NCI-H1105 (cell line): Measurements from ENCODE around the gene CCDC91.
"Not testable (repeated sequence)": the region's sequence is repeated elsewhere in the genome, so short reads cannot be mapped to it uniquely, and the experiment has no call there.

ENCODE experiments used
- DNase-seq: peaks from one replicate; lab custom pipeline; 2025; lab: John Stamatoyannopoulos, UW

The CCDC91 gene

DNA sequence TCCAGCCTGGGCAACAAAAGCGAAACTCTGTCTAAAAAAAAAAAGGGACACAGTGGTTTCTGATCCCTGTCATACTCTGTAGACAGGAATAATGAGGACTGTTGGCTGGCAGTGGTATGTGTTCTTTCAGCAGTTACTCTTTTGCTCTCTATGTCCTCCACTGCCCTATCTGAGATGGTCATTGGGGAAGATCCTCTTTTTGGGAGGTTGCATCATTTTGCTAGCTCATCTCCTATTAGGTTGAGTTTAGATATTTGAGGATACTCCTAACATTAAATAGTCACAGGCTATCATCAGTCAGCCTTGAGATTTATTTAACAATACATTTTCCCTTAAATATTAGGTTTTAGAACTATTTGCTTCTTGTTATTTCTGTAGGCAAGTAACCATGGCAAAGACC, 5.9 kb upstream of the CCDC91 start:
- no peak for DNase-seq

DNA sequence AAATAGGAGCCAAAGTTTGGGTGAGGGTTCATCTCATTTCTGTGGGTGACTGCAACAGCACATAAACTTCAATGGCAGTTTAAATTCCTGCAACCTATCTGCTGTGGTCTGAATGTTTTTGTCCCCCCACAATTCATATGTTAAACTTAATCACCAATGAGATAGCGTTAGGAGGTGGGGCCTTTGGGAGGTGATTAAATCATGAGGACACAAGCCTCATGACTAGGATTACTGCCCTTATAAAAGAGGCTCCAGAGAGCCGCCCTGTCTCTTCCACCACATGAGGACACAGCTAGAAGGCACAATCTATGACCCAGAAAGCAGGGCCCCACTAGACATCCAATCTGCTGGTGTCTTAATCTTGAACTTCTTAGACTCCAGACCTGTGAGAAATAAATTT, 3.8 kb upstream of the CCDC91 start:
- no peak for DNase-seq

DNA sequence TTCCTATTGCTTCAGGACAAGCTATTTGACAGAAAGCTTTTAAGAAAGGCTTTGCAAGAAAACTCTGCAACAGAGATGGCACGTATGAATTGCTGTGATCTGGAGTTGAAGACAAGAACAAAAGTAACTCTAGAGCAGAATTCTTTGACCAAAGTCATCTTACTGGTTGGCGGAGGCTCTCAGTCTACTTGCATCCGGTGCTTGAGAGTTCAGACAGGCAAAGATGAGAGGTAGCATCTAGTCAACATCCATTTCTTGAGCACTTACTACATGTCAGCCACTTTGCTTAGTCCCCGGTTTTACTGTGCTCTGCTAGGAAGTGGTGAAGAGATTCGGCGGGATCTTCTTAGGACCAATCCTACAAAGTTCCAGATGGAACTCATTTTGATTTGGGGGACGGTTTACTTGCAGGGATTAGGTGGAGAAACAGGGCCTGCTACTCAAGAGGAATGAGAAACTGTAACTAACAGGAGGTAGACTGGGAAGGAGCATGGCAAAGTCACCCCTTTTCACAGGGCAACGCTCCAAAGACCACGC, 404 bp upstream of the CCDC91 start:
- no peak for DNase-seq

DNA sequence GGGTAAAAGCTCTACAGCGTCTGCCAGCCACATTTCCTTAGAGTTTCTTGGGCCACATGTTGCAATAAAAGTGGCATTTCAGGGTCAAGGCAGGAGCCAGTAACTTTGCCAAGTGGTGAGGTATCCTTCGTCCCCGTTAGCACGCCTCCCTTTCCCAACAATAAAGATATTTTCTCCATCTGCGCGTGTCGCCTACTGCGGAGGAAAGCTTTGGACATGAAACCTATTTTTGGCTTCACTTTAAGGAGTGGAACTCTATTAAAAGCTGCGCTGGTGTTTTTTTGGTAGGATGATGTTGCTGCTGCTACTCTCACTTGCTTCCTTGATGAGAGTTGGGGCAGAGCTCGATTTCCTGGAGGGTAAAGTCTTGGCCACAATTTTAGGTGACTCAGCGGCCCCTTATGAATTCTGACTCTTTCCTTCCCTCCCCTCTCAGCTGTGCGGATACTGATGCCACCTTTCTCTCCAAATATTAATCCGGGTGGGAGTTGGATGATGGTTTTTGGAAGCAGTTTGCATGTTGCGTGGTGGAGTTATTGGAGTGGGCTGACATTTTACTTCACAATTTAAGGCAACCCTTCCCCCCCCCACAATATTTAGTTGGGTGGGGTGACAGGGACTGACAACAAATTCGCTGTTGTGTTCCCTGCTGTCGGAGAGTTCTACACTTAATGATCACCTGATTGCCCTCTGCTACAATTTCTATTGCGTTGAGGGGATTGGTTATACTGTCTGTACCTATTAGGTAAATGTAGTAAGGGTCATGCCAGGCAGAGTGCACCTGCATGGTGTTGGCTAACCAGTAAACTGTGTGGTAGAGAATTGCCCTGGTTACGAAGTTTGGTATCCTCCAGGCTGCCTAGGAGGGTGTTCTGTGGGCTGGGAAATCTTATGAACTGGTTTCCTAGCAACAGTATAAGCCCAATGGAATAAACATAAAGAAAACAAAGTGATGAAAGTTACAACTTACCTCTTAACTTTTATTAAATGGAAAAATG, 1.1 kb downstream of the CCDC91 start:
- DNase-seq = no peak

DNA sequence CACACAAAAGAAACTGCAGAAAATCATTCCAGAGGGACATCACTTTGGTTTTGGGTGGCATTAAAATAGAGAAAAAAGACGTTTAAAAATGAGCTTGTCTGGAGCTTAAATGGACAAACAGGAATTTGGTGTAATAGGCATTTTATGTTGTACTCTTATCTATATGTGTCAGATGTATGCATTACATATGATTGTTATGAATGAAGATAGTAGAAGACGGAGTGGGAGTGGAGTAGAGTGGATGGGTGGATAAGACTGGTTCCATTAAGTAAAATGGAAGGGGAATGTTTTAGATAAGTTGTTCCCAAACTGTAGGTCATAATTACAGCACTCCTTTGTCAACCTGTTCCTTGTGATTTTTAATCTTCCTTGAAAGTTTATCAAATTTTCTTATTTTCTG, 1.9 kb downstream of the CCDC91 start:
- DNase-seq = no peak

DNA sequence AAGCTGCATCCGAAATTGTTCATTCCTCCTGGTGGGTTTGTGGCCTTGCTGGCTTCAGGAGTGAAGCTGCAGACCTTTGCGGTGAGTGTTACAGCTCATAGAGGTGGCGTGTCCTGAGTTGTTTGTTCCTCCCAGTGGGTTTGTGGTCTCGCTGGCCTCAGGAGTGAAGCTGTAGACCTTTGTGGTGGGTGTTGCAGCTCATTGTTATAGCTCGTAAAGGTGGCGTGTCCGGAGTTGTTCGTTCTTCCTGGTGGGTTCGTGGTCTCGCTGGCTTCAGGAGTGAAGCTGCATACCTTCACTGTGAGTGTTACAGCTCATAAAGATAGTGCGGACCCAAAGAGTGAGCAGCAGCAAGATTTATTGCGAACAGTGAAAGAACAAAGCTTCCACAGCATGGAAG, 4.4 kb downstream of the CCDC91 start:
- DNase-seq = not testable (repeated sequence)

DNA sequence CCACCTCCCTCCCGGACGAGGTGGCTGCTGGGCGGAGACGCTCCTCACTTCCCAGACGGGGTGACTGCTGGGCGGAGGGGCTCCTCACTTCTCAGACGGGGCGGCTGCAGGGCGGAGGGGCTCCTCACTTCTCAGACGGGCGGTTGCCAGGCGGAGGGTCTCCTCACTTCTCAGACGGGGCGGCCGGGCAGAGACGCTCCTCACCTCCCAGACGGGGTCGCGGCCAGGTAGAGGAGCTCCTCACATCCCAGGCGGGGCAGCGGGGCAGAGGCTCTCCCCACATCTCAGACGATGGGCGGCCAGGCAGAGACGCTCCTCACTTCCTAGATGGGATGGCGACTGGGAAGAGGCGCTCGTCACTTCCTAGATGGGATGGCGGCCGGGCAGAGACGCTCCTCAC, 10.9 kb downstream of the CCDC91 start:
- not testable (repeated sequence) for DNase-seq

DNA sequence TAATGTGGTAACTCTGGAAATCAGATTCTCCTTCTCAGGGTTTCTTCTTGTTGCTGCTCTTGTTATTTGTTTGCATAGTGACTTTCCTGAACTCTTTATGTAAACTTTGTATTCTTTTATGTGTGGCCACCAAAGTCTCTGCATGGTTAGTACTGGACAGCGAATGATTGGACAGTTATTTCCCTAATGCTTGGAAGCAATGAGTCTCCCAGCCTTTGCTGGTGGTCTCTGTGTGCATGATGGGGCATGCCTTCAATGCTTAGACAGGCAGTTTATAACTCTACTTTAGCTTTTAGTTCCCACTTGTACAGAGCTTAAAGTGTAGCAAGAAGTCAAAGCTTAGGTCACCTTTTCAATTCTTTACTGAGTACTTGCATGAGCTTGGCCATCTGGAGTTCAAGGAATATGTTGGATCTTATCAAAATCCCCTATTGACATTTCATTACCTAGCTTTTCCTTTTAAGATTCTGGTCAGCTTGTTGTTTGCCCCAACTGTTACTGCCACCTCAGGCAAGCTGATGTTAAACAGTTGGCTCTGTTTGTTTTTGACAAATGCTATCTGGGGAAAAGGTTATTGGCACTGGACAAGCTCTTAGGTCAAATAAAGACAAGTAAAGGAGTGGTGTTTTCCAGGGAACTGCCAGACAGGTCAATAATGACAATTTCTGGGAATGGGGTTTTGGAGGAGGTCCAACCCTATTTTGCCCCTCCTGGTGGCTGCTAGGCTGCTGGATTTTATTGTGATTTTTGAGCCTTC, 12.3 kb downstream of the CCDC91 start:
- no peak for DNase-seq

DNA sequence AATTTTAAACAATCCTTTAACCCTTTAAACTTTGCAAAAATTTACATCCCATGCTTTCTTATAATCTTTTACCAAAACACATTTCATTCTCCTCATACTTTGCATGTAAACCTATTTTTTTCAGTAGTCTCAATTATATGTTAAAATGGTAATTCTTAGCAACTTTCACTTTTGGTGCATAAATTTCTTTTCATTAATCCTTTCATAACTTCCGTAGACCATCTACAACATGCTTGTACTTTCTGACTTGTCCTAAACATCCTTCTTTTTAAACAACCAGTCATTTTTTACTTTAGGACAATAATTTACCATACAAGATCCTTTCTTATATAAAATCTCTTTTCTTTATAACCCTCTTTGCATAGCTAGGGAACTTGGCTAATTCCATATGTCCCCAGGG, 19.5 kb downstream of the CCDC91 start:
- DNase-seq = no peak

DNA sequence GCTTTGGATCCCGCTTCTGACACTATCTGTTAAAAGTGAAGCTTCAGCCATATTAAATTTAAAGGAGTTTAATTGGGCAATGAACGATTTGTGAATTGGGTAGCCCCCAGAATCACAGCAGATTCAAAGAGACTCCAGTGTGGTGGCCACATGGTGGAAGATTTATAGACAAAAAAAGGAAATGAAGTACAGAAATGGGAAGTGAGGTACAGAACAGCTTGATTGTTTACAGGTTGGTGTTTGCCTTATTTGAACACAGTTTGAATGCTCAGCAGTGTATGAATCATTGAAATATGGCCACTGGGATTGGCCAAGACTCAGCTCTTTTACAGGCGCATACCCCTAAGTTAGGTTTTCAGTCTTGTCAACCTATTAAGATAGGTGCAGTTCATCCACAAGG, 21.9 kb downstream of the CCDC91 start:
- no peak for DNase-seq

DNA sequence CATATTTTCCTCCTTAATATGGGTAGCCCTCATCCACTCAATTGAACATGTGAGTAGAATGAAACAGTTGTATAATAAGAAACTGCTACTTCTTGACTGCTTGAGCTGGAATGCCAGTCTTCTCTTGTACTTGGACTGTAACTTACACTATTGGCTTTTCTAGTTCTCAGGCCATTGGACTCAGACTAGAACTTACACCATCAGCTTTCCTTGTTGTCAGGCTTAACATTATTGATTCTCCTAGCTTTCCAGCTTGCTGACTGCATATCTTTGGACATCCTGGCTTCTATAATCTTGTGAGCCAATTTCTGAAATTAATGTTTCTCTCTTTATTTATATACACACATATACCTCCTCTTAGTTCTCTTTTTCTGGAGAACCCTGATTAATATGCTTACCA, 24.8 kb downstream of the CCDC91 start:
- no peak for DNase-seq

DNA sequence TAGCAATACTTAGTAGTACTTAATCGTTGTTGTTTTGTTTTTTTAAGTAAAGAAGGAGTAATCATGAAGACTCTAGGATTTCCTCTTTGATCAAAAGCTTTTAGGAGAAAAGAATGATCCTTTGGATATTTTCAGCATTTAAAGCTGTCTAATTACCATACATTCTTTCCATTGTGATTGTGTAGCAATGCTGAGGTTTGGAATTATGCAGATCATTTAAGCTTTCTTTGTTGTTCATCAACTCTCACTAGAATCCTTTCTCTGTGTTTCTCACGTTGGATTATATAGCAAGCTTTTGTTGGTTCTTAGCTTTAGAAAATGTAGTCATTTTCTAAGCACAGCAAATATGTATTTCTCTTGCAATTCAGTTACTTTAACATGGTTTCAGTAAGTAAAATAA, 25.8 kb downstream of the CCDC91 start:
- no peak for DNase-seq

DNA sequence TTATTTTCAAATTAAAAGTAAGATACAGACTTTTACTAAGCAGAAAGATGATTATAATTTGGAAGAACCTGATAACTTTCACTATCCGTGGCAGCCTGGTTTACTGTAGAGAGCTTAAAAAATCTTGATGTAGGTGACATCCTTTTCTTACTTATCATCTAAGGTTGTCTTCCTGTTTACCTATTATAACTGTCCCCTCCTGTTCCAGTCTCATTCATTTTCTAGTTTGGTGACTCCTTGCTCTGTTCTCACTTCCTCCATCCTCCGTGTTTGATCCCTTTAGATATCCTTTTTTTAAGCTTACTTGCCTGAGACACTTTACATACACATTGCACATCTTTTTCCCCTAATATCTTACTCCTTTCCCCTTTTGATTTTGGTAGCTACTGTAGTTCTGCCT, 27.5 kb downstream of the CCDC91 start:
- DNase-seq = no peak

DNA sequence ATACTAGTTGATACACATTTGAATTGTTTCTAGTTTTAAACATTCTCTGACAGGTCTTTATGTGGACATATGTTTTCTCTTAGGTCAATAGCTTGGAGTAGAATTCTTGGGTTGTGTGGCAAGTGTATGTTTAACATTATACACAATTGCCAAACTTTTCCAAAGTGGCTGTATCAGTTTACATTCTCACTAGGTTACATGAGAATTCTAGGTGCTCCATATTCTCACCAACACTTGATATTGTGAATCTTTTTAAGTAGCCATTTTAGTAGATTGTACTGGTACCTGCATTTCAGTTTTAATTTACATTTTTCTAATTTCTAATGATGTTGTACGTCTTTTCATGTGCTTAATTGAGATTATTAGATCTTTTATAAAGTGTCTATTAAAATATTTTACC, 28.6 kb downstream of the CCDC91 start:
- no peak for DNase-seq

DNA sequence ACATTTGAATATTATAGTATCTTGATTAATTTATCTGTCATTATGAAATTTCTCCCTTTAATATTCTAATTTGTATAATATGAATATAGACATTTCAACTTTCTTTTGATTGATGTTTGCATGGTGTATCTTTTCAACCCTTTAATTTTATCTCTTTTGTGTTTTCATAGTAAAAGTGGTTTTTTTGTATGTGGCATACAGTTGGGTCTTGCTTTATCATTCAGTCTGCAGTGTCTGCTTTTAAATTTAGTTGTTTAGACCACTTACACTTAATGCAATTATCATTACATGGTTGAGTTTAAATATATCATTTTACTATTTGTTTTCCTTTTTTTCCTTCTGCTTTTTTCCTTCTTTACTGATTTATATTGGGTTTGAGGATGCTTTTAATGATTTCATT, 29.6 kb downstream of the CCDC91 start:
- no peak for DNase-seq

DNA sequence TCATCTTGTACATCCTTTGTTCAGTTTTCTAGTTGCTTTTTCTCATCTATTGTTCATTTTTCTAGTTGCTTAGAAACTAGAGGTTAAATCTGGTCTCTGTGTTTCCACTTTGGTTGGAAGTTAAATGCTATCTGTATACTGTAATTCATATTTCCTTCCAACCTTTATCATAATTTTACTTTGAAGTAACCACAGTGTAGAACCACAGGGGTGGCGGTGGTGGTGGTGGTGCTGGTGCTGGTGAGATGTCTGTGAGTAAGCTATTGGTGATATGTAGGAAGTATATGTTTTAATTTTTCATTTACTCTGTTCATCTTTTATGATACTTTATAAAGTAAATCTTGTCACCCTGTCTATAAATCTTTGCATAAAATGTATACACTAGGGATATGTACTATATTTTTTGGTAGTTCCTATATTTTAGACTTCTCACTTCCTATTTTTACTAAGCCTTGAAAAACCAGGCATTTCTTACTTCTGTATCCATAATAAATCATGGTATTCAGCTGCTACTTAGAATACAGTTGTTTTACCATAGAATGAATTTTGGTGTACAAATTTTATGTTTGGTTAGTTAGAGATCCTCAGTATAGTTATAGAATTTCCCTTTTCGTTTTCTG, 31.9 kb downstream of the CCDC91 start:
- DNase-seq = no peak

DNA sequence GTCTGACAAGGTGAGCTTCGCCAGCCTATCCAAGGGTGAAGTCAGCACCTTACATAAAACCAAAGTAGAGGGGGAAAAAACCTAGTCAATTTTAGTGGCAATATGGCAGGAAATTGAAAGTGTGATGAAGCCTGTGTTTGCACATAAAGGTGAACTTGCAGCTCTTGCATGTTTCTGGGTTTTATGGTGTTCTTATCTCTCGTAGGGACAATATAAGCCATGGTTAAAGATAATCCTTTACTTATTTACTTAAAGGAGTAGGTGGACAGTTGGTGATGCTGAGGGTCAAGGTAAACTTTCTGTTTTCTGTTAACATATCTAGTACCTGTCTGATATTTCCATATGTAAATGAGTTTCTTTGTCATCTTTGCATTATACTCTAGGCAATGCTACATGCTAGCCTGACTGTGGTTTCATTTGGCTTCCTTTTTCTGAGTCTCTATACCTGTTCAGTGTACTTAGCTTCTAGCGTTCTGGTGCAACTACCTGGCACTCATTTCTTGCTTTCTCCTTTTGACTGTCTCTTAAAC, 32.8 kb downstream of the CCDC91 start:
- no peak for DNase-seq

DNA sequence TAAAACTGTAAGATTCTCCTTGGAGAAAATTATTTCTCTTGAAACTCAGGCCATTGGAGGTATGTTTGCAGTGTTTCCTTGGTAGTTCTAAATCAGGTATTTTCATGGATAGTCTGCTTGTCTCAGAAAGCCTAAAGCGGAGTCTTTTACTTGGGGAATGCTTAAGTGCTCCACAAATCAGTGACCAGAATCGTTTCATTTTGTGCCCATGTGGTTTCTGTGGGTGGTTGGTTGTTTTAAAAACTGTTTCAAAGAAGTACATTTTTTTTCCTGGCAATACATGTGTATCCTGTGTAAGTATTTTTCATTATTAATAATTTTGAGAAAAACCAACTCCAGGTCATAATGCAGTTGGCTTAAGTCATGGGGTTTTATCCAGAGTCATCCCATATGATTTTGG, 33.6 kb downstream of the CCDC91 start:
- no peak for DNase-seq

DNA sequence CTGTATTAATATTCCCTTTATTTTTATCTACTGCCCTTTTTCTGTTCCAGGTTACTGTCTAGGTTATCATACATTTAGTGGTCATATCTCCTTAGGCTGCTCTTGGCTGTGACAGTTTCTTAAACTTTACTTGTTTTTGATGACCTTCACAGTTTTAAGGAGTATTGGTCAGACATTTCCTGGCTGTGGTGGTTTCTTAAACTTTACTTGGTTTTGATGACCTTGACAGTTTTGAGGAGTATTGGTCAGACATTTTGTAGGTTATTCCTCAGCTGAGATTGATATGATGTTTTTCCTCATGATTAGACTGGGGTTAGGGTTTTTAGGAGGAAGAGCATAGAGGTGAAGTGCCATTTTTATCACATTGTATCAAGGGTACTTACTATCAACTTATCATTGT, 36.4 kb downstream of the CCDC91 start:
- no peak for DNase-seq

DNA sequence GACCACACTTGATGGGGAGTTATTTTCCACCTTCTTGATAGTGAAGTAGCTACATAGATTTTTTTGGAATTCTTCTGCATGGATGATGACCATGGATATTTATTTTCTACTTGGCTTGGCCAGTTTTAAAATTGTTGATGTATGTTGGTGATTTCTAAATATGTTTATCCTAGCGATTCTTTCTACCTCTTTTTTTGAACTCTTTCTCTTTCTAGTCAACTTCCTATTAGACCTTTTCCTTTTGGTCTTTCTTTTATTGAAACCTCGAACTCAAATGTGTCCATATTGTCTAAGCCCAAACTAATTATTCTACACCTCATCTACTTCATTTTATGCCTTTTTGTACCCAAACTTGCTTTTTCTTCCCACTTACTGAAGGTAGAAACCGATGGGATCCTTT, 37.0 kb downstream of the CCDC91 start:
- DNase-seq = no peak

DNA sequence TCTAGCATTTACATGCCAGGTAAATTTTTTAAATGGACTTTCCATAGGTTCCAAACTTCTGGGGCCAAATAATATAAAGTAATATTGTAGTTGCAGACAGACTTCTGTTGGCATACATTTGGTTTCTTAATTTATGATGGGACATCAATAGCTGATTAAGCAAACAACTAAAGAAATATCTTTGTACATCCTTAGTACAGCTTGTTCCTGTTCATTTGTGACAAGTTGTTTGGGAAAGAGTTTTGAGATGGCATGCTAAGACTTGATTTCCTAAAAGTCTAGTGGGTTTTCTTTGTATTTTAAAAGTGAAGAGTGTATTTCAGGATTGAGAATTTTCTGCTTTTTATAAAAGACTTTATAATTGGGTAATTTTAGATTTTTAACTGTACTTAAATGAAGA, 41.0 kb downstream of the CCDC91 start:
- DNase-seq = no peak

DNA sequence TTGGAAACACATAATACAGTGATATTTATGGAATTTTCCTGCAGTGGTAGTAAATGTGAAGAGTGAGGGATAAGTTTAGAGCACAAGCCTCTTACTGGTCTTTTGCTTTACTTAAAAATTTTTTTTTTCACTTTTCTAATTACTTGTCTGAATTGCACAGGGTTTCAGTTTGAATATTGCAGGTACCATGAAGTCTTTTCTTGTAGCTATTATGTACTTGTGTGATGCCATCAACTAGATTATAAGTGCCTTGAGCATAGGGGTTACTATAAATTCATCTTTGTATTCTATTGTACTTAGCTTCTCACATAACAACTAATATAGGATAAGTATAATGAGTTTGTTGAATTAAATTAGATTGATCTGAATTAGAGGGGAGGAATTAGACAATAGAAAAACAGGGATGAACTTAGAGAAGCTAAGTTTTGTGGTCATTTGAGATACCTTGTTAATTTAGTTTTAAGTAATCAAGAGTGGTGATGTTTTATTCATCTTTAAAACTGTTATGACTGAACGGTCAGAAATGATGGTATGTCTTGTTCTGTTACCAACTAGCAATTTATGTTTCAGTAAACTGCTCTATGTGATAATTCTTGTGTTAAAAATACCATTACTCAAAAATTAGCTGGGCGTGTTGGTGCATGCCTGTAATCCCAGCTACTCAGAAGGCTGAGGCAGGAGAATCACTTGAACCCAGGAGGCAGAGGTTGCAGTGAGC, 42.1 kb downstream of the CCDC91 start:
- no peak for DNase-seq
